Dendritic cell treated with granulocyte-macrophage colony-stimulating factor and Interleukin-4, amounts not matched to agents 40 ng/mL and 50 ng/mL, for 4 days (primary cell): ENCODE results near the gene NDUFV1.
"Not testable (repeated sequence)": the region's sequence is repeated elsewhere in the genome, so short reads cannot be mapped to it uniquely, and the experiment has no call there.

Experiments
- H3K27ac Mint-ChIP-seq: one replicate; pipeline ENCODE4 v1.8.0; 2022; ENCODE audit warnings: mild to moderate bottlenecking, mixed read lengths
- H3K27me3 Mint-ChIP-seq: one replicate; pipeline ENCODE4 v1.8.0; 2022; ENCODE audit warnings: mild to moderate bottlenecking, mixed read lengths
- H3K36me3 Mint-ChIP-seq: one replicate; pipeline ENCODE4 v1.8.0; 2022; ENCODE audit warnings: low read depth, mixed read lengths
- H3K4me1 Mint-ChIP-seq: one replicate; pipeline ENCODE4 v1.8.0; 2022; ENCODE audit warnings: low read depth, mixed read lengths
- H3K4me3 Mint-ChIP-seq: one replicate; pipeline ENCODE4 v1.8.0; 2022; ENCODE audit warnings: mild to moderate bottlenecking, moderate library complexity, mixed read lengths
- H3K9me3 Mint-ChIP-seq: one replicate; pipeline ENCODE4 v1.8.0; 2022; ENCODE audit warnings: mixed read lengths
- intact Hi-C: fragments of 100-400 bp; cut with micrococcal nuclease; formaldehyde crosslinking; loops from one replicate; pipeline ENCODE4 v1.15.0; 2022

Gene NDUFV1

DNA sequence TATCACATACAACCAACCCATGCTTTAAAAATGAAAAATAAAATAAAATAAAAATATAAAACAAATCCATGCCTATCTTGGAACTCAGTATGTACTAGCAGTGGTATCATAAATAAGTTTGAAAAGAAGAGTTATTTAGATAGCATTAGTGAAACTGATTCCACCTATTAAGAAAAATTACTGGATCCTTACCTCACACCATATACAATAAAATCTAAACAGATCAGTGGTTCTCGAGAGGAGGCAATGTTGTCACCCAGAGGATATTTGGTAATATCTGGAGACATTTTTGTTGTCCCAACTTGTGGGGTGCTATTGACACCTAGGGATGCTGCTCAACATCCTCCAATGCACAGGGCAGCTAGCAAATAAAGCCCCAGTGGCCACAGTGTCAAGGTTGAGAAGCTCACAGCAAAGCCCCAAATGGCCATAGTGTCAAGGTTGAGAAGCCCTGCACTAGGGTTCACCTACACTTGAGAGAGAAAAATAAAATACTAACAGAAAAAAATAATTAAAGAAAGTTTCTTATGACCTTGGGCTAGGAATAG, 9.9 kb upstream of the NDUFV1 start:
- no peaks in the 10 kb centered on the region for H3K9me3 Mint-ChIP-seq
- no peaks in the 10 kb centered on the region for H3K36me3 Mint-ChIP-seq
- H3K4me1 Mint-ChIP-seq, result peaks cover 15% of the 10 kb centered on the region
- no peak overlapping the region for H3K4me3 Mint-ChIP-seq
- intact Hi-C loops, result no loop called here
- H3K27ac Mint-ChIP-seq, result no peak overlapping the region
- H3K27me3 Mint-ChIP-seq, result peaks cover 26% of the 10 kb centered on the region

GRCh38 chr11:67597458-67597857, 9.3 kb upstream of the NDUFV1 start:
- peaks cover 15% of the 10 kb centered on the region for H3K4me1 Mint-ChIP-seq
- intact Hi-C loops, H3K9me3 Mint-ChIP-seq, H3K4me3 Mint-ChIP-seq, H3K27ac Mint-ChIP-seq, H3K36me3 Mint-ChIP-seq: not testable (repeated sequence)
- peaks cover 26% of the 10 kb centered on the region for H3K27me3 Mint-ChIP-seq

DNA sequence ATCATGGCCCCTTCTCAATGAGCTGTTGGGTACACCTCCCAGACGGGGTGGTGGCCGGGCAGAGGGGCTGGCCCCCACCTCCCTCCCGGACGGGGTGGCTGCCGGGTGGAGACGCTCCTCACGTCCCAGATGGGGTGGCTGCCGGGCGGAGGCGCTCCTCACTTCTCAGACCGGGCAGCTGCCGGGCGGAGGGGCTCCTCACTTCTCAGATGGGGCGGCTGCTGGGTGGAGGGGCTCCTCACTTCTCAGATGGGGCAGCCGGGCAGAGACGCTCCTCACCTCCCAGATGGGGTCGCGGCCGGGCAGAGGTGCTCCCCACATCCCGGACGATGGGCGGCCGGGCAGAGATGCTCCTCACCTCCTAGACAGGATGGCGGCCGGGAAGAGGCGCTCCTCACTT, 8.8 kb upstream of the NDUFV1 start:
- H3K27me3 Mint-ChIP-seq, result peaks cover 31% of the 10 kb centered on the region
- H3K9me3 Mint-ChIP-seq, intact Hi-C loops: not testable (repeated sequence)

GRCh38 chr11:67599149-67599548, 7.6 kb upstream of the NDUFV1 start:
- intact Hi-C loops, result no loop called here
- H3K27ac Mint-ChIP-seq, result no peak overlapping the region
- no peak overlapping the region for H3K4me3 Mint-ChIP-seq
- no peaks in the 10 kb centered on the region for H3K9me3 Mint-ChIP-seq
- peaks cover 20% of the 10 kb centered on the region for H3K4me1 Mint-ChIP-seq
- H3K27me3 Mint-ChIP-seq, result peaks cover 30% of the 10 kb centered on the region
- H3K36me3 Mint-ChIP-seq, result no peaks in the 10 kb centered on the region

More for the DNA sequence above, 8.8 kb upstream of the NDUFV1 start:
- not testable (repeated sequence) for H3K27ac Mint-ChIP-seq, H3K36me3 Mint-ChIP-seq, H3K4me3 Mint-ChIP-seq
- H3K4me1 Mint-ChIP-seq, result peaks cover 16% of the 10 kb centered on the region

GRCh38 chr11:67600324-67601029, 6.3 kb upstream of the NDUFV1 start:
- Mint-ChIP-seq H3K9me3 (no peaks in the 10 kb centered on the region), H3K36me3 (no peaks in the 10 kb centered on the region), H3K4me1 (peaks cover 21% of the 10 kb centered on the region), H3K4me3 (no peak overlapping the region), H3K27me3 (peaks cover 42% of the 10 kb centered on the region), H3K27ac (no peak overlapping the region)
- intact Hi-C loops, result no loop called here

- Mint-ChIP-seq H3K27me3 (peaks cover 46% of the 10 kb centered on the region), H3K4me3 (no peak overlapping the region), H3K36me3 (no peaks in the 10 kb centered on the region), H3K9me3 (no peaks in the 10 kb centered on the region), H3K27ac (no peak overlapping the region), H3K4me1 (peaks cover 27% of the 10 kb centered on the region)
- intact Hi-C loops, result no loop called here
These were observed 5.6 kb upstream of the NDUFV1 start for GRCh38 chr11:67601098-67601497.

GRCh38 chr11:67604119-67604518, 2.6 kb upstream of the NDUFV1 start:
- Mint-ChIP-seq H3K27me3 (peaks cover 35% of the 10 kb centered on the region), H3K36me3 (peaks cover 25% of the 10 kb centered on the region), H3K4me1 (peaks cover 45% of the 10 kb centered on the region)
- H3K4me3 Mint-ChIP-seq, intact Hi-C loops, H3K27ac Mint-ChIP-seq, H3K9me3 Mint-ChIP-seq: not testable (repeated sequence)

- H3K36me3 Mint-ChIP-seq, result peaks cover 32% of the 10 kb centered on the region
- peaks cover 41% of the 10 kb centered on the region for H3K4me1 Mint-ChIP-seq
- intact Hi-C loops, result loop anchor here (5.0 kb wide), 1 partner anchor 33 kb away; no protein-coding TSS in a partner anchor
- H3K4me3 Mint-ChIP-seq, result no peak overlapping the region
- no peak overlapping the region for H3K27ac Mint-ChIP-seq
- no peaks in the 10 kb centered on the region for H3K9me3 Mint-ChIP-seq
- H3K27me3 Mint-ChIP-seq, result peaks cover 31% of the 10 kb centered on the region
These were observed 1.9 kb upstream of the NDUFV1 start for GRCh38 chr11:67604815-67605214.

GRCh38 chr11:67605231-67606011, 1.3 kb upstream of the NDUFV1 start:
- Mint-ChIP-seq H3K27ac (peak overlapping the region; percentile 87), H3K4me3 (peak overlapping the region; percentile 41), H3K4me1 (peaks cover 37% of the 10 kb centered on the region), H3K9me3 (no peaks in the 10 kb centered on the region), H3K36me3 (peaks cover 37% of the 10 kb centered on the region), H3K27me3 (peaks cover 28% of the 10 kb centered on the region)
- intact Hi-C loops, result loop anchor here (1.0 to 5.0 kb wide), 2 partner anchors 9 to 33 kb away; no protein-coding TSS in a partner anchor

DNA sequence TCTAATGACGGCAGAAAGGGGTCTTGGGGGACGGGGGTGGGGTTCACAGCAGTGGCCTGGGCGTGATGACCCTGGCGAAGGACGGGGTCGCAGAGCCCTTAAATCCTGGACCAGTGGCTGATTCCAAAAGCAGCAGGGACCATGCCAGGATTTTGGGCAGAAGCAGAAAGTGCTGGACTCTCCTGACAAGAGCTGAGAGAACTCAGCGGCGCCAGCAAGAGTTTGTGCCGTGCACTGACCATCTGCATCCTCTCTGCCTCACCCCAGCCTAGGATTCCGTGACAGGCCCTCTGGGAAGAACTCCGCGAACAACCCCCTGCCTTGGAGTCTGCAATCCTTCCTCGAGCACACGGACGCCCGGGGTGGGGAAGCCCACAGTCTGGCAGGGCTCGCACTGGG, 644 bp upstream of the NDUFV1 start:
- Mint-ChIP-seq H3K4me3 (peak overlapping the region; percentile 94), H3K9me3 (no peaks in the 10 kb centered on the region), H3K36me3 (peaks cover 44% of the 10 kb centered on the region), H3K27ac (peak overlapping the region; percentile 87), H3K27me3 (peaks cover 21% of the 10 kb centered on the region), H3K4me1 (peaks cover 30% of the 10 kb centered on the region)
- intact Hi-C loops, result loop anchor here (1.0 to 5.0 kb wide), 2 partner anchors 8 to 34 kb away; no protein-coding TSS in a partner anchor

DNA sequence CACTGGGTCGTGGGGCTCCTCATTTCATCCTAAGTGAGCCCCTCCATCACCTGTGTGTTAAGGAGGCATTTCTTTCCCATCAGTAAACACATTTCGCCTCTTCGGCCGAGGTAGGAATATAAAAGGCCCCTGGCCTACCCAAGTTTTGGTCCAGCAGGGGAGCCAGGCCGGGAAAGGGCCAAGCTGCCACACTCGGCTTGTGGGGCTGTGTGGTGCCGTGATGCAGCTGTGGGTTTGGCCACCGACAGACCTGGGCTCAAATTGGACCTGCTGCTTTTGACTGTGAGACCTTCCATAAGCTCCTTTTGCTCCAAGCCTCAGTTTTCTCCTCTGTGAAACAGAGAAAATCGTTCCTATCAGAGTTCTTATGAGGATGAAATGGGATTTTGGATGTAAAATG, 771 bp downstream of the NDUFV1 start:
- Mint-ChIP-seq H3K4me3 (peak overlapping the region; percentile 94), H3K9me3 (no peaks in the 10 kb centered on the region), H3K27me3 (peaks cover 21% of the 10 kb centered on the region), H3K4me1 (peaks cover 32% of the 10 kb centered on the region), H3K36me3 (peaks cover 58% of the 10 kb centered on the region), H3K27ac (peak overlapping the region; percentile 87)
- intact Hi-C loops, result loop anchor here (5.0 kb wide), 1 partner anchor 35 kb away; no protein-coding TSS in a partner anchor

DNA sequence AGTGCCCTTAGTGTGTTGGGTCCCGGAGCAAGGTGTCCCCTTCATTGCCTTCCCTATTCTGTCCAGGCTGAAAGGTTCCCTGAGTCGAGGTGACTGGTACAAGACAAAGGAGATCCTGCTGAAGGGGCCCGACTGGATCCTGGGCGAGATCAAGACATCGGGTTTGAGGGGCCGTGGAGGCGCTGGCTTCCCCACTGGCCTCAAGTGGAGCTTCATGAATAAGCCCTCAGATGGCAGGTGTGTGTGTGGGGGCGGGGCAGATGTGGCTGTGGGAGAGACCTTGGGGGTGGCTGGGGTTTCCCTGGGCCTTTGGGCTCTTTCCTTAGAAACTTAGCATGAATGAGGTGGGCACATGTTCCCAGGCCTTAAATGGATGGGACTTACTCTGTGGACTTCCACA, 1.8 kb downstream of the NDUFV1 start:
- Mint-ChIP-seq H3K27ac (no peak overlapping the region), H3K4me1 (peaks cover 37% of the 10 kb centered on the region), H3K4me3 (no peak overlapping the region), H3K9me3 (no peaks in the 10 kb centered on the region), H3K36me3 (peaks cover 68% of the 10 kb centered on the region), H3K27me3 (peaks cover 16% of the 10 kb centered on the region)
- intact Hi-C loops, result loop anchor here (5.0 kb wide), 1 partner anchor 36 kb away; no protein-coding TSS in a partner anchor

- intact Hi-C loops, result loop anchor here (5.0 kb wide), 1 partner anchor 37 kb away; no protein-coding TSS in a partner anchor
- Mint-ChIP-seq H3K4me1 (peaks cover 46% of the 10 kb centered on the region), H3K4me3 (no peak overlapping the region), H3K27ac (no peak overlapping the region), H3K36me3 (peaks cover 71% of the 10 kb centered on the region), H3K27me3 (peaks cover 14% of the 10 kb centered on the region), H3K9me3 (no peaks in the 10 kb centered on the region)
These were observed 2.6 kb downstream of the NDUFV1 start for GRCh38 chr11:67609316-67609715.

DNA sequence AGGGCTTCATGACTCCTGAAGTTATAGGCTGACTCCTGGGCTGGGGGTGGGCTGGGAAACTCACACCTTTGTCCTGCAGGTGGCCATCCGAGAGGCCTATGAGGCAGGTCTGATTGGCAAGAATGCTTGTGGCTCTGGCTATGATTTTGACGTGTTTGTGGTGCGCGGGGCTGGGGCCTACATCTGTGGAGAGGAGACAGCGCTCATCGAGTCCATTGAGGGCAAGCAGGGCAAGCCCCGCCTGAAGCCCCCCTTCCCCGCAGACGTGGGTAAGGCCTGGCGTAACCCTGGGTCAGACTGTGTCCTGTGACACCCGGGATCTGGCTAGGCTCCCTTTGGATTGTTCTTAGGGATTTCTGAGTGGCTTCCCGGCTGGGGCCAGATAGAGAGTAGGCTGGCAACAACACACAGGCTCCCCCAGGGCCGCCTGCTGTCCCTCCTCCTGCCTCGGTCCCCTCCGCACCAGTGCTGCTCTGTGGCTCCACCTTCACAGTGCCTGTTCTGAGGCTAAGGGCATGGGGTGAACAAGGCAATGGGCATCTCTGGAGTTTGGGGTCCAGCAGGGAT, 3.6 kb downstream of the NDUFV1 start:
- Mint-ChIP-seq H3K4me3 (no peak overlapping the region), H3K36me3 (peaks cover 71% of the 10 kb centered on the region), H3K9me3 (no peaks in the 10 kb centered on the region), H3K4me1 (peaks cover 55% of the 10 kb centered on the region), H3K27me3 (peaks cover 12% of the 10 kb centered on the region), H3K27ac (no peak overlapping the region)
- intact Hi-C loops, result no loop called here
